Hepatic stellate cell (primary cell): ENCODE measurements around the gene PIP4K2C.

Experiments
- DNase-seq: peaks from one replicate; pipeline ENCODE4 v3.0.0; 2011; ENCODE audit warnings: low spot score

The PIP4K2C gene

DNA sequence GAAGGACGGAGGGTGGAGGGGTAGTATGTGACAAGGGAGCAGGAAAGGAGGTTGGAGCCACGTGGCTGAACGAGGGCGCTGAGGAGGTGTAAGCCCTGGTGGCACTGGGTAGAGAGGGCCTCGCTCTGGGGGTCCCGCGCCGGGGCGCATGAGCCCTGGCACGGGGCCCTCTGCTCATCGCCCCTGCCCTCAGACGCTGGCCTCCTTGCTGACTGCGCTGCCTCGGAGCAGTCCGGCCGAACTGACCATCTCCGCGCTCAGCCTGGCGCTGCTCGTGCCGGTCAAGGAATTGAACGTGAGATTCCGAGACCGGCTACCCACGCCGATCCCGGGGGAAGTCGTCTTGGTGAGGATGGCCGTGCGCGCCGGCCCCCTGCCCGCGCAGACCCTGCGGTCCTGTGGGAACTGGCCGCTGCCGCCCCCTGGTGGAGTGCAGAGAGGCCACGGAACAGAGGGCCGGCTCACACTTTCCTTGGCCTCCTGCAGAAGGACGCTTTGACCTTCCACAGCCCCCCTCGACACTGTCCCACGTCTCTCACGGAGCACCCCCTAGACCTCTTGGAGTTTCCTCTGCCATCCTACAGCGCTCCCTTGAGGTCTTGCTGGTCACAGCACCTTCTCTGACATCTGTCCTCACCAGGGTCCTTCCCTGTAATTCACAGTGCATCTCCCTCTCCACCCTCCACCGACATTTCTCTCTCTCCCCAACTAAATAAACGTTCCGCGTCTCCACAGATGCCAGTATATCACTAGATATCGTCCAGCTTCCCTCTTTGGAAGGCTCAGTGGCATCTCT is 30.7 kb downstream of the PIP4K2C start:
- peak; percentile 80 for DNase-seq

DNA sequence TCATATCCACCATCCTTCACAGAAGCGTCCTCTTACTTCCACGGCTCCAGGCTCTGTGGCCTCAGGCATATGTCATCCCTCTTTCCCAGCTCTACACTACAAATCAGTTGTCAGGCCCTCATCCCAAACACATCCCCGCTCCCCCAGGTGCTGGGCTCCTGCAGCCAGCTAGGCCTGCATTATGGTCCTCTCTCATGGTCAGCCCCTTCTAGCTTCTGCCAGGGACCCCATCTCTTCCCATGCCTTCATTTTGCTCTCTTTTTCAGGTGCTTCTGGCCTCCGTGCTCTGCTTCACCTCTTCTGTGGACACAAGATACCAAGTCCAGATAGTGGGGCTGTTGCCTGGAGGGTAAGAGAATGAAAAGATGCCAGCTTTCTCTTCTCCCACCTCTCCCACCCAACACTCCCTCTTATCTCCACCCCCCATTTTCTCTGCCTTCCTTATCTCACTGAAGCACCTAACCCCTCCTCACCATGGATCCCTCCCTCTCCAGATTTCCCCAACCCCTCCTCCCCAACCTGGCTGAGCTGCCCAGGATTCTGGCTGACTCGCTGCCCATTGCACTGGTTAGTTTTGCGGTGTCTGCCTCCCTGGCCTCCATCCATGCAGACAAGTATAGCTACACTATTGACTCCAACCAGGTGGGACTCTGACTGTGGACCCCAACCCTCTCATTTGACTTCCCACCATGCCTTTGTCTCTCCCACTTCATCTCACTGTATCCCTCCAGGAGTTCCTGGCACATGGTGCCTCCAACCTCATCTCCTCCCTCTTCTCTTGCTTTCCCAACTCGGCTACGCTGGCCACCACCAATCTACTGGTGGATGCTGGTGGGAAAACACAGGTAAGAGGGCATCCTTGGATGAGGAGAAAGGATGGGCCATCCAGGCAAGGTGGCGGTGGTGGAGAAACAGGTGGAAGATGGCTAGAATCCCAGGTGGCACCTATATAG is 31.6 kb downstream of the PIP4K2C start:
- DNase-seq = no peak

DNA sequence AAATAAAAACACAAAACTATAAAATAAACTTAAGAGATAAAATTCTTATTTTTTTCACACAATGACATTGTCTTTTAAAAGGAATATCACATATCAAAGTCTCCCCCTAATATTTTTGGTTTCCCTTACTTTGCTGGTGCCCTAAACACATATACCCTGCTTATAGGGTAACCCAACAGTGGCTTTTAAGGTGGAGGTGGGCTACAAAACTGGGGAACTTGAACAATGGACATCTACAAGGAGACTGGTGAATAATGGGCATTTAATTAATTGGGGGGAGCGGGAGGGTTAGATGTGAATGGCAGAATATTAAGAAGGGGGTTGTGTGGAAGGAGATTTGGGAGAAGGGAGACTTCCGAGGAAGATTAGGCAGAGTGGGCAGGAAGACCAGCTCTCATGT is 32.4 kb downstream of the PIP4K2C start:
- no peak for DNase-seq

DNA sequence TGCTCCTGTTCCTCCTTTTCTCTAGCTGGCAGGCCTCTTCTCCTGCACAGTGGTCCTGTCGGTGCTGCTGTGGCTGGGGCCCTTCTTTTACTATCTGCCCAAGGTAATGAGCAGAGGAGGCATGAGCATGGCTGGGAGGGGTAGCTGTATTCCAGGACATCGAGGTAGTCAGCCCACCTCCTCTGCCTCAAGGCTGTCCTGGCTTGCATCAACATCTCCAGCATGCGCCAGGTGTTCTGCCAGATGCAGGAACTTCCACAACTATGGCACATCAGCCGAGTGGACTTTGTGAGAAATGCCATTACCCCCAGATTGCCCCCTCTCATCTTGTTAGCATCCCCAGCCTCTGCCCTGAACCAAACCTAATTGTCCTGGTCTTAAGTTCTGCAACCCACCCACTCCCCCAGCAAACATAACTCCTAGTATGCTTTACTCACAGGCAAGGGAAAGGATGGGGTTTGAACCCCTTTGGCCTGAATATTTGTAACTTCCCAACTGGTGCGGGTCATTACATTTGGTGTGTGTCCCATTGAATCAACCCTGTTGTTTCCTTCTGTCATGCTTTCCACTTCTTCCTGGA is 32.9 kb downstream of the PIP4K2C start:
- no peak for DNase-seq

DNA sequence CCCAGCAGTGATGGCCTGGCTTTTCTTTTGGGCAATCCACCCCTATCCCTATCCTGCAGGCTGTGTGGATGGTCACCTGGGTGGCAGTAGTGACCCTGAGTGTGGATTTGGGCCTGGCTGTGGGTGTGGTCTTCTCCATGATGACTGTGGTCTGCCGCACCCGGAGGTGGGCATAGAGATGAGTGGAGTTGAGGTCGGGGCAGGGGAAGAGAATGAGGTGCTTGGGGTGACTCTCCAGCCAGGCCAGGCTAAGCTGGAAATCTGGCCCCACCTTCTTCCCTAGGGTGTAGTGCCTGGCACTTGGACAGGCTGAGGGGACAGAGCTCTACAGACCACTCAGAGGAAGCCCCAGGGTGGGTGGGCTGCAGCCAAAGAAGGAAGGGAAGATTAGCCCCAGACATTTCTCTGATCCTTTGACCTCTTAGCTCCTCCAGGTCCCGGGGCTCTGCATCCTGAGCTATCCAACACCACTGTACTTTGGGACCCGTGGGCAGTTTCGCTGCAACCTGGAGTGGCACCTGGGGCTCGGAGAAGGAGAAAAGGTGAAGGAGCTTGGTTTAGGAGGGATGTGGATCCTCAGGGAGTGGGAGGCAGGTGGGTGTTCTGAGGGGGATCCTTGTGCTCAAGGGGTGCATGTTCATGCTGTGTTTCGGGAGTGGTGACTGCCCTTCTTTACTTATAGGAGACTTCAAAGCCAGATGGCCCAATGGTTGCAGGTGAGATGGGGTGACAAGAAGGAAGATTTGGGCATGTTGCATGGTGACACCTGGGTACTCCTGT is 33.6 kb downstream of the PIP4K2C start:
- DNase-seq = no peak

DNA sequence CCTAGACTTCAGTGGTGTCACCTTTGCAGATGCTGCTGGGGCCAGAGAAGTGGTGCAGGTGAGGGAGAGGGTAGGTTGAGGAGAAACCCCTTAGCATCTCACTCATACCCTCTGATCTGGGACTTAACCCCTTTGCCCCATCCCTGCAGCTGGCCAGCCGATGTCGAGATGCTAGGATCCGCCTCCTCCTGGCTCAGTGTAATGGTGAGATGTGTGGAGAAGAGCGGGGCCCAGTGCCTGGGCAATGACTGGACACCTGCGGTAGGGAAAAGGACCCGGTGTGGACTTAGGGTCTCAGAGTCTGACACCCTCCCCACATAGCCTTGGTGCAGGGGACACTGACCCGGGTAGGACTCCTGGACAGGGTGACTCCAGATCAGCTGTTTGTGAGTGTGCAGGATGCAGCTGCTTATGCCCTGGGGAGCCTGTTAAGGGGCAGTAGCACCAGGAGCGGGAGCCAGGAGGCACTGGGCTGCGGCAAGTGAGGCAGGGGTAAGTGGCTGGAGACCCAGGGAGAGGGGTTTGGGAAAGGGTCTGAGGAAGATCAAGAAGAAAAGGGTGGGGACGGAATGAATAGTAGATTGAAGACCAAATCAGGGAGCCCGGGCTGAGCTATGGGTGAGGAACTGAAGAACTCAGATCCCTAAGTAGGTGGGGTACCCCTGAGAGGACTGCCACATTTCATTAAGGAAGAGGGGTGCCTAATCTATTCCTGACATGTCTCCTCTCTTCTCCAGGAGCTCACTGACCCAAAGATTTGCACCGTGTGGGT is 34.5 kb downstream of the PIP4K2C start:
- DNase-seq = peak; percentile 5

DNA sequence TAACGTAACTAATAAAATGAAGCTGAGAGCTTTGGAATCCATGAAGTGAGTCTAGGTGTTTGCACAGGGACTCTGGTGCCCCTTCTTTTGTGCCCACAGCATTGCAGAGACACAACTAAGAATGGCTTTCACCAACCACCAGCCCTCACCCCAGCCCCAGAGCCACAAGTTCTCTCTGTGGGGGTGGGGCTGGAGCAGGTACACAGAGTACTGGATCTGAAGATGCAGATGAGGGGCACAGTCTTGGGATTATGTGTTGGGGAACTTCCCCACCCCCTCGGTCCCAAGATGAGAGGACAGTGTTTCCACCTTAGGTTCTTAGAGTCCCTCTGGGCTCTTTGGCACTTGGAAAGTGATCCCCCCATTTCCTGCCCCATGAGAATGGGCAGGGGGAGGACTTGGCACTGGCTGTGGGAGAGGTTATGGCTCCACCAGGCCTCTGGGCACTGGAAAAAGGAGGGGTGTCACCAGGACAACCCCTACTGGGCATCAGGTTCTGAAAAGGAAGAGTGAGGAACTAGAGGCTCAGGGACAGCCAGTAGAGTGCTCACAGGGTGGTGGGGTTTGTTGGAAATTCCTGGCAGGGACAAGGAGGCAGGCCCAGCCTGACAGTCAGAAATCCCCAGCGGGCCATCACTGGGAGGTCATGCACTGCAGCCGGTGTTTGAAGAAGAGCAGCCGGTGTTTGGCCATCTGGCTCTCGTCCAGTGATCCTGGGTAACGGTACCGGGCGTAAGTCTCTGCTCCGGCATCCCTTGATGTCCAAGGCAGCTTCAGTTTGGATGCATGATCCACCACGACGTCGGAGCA is 35.3 kb downstream of the PIP4K2C start:
- peak; percentile 2 for DNase-seq

DNA sequence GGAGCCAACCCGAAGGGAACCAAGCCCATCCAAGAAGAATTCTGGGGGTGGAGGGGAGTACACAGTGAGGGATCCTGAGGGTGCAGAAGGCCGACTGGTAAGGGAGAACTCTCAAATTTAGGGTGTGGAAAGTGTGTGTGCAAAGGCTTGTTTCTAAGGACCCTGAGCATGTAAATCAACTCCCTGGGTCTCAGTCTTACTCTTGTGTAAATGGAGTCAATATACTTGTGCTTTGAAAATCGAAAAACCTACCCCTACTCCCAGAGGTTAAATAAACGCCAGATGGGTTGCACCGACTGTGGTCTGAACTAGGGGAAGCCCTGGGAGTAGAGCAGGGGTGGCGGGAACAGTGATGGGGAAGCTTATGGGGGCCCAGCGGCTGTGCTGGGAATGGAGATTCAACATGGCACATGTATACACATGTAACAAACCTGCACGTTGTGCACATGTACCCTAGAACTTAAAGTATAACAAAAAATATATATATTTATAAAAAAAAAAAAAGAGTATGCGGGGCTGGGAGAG is 36.0 kb downstream of the PIP4K2C start:
- DNase-seq = no peak

DNA sequence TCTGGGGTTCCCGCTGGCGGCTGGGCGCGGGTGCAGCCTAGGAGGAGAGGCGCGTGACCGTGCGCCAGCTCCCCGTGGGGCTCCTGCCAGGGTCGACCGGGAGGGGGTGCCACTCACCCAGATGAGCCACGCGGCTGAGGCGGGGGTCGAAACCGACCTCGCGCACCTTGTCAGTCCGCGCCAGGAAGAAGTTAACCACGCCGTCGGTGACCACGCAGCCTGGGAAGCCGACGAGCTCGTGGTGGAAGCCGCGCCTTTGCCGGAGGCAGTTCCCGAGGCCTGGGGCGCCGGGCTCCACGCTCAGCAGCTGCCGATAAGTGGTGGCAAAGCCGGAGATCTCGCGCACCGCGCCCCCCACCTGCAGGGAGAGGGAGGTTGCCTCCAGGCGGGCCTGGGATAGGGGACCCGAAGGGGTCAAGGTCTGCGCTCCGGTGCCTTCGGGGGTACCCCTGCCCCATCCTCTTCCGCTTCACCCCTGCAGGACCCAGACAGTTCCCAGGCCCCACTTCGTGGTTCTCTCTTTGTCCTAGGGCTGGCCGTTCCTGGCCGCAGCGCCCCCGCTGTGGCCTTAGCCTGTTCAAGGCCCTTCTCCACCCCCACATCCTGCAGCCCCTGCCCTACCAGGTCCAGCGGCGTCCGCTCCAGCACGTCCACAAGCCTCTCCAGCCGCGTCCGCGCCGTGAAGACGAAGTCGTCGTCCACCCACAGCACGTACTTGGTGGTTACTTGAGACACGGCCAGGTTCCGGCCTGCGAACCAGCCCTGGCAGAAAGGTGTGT is 36.7 kb downstream of the PIP4K2C start:
- DNase-seq = peak; percentile 0

DNA sequence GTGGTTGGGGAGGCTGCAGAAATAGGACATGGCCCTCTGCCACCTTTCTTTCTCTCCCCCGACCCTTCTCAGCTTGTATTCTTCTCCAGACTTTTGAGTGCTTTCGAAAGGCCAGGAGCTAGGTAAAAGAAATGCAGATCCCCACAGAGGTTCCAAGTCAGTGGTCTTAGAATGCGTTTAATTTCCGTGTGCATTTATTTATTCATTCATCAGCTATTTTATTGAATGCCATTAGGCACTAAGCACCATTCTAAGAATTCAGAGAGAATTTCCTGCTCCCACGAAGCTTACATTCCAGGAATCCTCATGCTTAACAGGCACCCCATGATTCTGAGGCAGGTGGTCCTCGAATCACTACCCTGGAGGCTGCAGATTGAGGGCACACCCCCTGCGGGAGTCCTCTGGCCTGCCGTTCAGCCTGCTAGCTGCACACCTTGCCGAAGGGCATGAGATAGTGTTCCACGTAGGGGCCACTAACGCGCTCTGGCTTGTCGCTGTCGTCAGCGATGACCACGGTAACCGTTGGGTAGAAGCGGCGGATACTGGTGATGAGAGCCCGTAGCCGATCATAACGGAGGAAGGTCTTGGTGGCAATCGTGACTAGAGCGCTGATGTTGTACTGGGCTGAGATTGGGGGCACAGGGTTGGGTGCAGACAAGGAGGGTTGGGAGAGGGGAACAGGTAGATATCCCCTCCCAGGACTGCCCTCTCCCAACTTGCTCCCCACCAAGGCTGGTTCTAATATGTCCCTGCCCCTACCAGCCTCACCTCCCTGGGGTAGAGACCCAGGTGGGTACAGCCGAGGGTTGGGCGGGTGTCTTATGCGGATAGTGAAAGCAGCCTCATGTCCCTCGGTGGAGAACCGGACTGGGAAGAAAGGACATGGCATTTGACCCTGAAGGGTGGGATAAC is 37.5 kb downstream of the PIP4K2C start:
- DNase-seq = peak; percentile 2

DNA sequence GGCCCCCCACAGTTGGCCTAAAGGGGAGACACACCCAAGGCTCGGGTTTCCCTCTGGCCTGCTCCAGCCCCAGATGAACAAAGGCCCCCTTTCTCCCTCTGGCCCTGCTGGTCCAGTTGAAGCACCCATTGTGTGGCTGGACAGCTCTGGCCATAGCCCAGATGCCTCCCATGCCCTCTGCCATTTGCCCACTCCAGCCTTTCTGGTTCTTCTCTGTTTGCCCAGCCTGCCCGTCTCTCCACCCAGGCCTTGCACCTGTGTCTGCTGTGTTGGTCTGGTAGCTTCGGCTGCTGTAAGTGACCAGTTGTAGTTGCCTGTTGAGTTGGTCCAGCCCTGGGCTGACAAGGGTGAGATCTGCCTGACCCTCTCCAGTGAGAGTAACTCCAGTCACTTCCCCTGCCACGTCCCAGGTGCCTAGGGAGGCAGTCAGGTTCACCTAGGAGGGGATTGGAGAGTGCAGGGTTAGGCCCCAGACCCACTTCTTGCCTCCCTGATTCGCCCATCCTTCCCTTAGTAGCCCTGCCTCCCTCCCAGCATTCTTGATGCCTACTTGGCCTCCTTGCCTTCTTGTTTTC is 39.0 kb downstream of the PIP4K2C start:
- DNase-seq = peak; percentile 4

DNA sequence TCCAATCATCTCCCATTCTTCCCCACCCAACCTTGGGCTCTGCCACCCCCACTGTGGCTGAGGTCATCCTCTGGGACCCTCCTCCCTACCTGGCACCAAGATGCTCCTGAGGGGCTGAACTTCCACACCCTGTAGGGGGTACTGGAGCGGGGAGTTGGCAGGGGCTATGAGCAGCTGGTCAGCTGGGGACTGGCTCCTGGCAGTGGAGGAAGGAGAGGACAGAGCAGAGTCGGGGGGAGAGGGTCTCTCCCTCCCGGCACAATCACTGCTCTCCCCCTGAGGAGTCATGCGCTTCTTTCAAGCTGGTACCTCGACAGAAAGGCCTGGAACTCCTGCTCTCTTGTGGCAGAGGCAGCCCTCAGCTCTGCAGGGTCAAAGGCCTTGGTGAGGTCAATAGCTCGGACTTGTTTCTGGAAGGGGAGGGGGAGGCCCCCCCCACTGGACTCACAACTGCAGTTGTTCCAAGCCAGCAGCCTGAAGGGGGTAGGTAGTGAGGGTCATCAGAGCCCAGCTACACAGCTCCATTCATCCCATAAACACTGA is 40.0 kb downstream of the PIP4K2C start:
- DNase-seq = peak; percentile 1

DNA sequence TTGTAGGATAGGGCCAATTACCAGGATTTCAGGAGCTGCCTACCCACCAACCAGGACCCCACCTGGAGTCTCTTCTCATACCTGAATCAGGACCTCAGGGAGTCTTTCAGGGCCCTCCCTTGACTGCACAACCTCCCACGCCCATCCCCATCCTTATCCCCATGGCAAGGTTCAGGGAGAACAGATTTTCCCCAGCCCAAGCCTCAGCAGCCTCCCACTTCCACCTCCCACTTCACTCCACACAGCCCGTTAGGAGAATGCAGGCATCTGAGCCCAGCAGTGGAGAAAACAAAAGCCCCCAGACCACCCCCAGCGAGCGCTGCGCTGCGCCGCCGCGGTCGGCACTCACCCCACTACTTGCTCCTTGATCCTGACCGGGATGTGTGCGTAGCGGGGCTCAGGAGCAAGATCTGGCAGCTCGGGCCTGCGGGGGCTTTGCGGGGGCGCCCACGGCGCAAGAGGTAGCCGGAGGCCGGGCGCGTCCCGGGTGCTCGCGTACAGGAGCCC is 40.6 kb downstream of the PIP4K2C start:
- DNase-seq = peak; percentile 7

DNA sequence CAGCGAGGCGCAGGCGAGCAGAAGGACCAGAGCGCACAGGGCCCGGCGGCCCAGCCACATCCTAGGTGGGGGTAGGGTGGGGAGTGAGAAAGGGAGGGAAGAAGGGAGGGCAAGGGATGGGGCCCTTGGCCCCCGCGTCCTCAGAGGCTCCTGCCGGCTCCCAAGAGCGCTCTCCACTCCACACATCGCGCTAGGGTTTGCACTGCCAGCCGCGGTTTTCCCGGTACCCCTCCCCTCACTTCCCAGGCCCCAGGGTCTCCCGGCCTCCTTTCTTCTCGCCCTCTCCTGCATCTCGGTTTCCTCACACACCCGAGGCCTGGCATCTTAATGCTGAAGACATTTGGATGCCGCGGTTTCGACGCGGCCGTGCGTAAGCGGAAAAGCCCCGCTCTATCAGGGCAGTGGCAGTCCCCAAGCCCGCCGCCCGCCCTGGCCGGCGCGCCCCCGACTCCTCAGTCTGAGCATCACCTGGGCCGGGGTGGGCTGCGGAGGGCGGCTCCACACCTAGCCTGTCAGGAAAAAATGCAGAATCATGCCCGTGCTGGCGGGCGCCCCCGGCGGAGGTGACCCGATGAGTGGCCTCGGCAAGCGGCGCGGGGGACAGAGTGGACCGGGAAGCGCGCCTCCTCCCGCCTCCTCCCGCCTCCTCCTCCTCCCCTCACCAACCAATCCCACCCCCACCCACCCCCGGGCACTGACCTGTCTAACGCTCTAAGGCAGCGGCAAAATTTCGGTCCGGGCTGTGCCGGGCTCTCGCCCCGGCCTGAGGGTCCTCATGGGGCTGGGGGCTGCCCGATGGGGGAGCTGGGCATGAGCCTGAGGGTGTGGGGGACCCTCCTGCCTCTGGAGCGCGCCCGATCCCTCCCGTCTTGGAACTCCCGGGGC is 41.3 kb downstream of the PIP4K2C start:
- DNase-seq = peak; percentile 42

DNA sequence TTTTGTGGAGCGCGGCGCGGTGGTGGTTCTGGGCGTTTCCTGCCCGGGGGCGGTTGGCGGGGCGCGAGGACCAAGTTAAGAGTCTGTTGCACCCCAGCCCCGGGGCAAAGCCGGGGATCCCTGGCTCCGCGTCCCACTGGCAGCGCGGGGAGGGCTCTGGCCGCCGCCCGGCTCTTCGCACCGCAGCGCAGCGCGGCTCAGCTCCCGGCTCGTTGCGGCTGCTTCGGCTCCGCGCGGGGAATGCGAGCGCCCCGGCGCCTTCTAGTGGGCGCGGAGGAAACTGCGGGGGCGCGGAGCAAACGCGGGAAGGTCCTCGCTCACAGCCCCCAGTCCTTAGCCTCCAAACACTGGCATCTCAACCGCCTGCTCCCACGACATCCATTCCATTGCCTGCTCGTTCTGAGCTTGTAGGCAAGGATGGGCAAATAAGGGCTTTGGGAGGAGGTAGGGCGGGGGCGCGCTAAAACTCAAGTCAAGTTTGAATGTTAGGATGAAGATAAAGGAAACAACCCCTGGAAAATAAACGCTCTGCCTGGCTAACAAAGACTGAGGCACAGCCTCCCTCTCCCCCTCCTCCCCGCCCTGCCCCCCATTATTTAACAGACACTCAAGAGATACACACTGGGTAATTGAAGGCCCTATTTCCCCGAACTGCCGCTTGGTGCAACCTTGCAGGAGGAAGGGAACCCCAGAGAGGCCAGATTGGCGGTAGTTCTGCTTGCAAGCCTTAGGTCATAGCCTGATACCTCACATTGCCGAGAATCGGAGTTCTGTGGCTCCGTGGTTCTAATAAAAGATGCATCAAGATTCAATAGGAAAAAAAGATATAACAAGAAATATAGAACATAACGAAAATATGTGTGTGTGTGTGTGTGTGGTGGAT is 42.2 kb downstream of the PIP4K2C start, which contains the start of gene B4GALNT1:
TSS of gene B4GALNT1 (minus strand) at position 244 of the 883 bp plus-strand sequence. CDS start 1,069 bp downstream, outside the sequence.
- peak; percentile 81 for DNase-seq
